Mesodermal cell (in vitro differentiated cells): ENCODE data around the gene ZNF79.

ENCODE experiments used
- H3K27ac ChIP-seq: 2 replicates; pipeline ENCODE4 v1.7.0; 2013; ENCODE audit warnings: mild to moderate bottlenecking, low read depth, low read length, moderate library complexity; ENCODE audit not compliant: severe bottlenecking
- H3K36me3 ChIP-seq: 2 replicates; pipeline ENCODE4 v1.7.1; 2013; ENCODE audit warnings: mild to moderate bottlenecking, low read length, moderate library complexity; ENCODE audit not compliant: control insufficient read depth, insufficient read depth
- H3K4me1 ChIP-seq: one replicate; pipeline ENCODE4 v1.7.1; 2013; ENCODE audit warnings: mild to moderate bottlenecking, low read length; ENCODE audit not compliant: insufficient read depth, control insufficient read depth, poor library complexity, severe bottlenecking
- H3K4me3 ChIP-seq: 2 replicates; pipeline ENCODE4 v1.7.0; 2013; ENCODE audit warnings: low read length, control low read depth, mild to moderate bottlenecking; ENCODE audit not compliant: insufficient read depth, poor library complexity, severe bottlenecking; ENCODE audit errors: extremely low read depth
- H3K9me3 ChIP-seq: 2 replicates; pipeline ENCODE4 v1.7.1; 2013; ENCODE audit warnings: mild to moderate bottlenecking, low read length, moderate library complexity; ENCODE audit not compliant: control insufficient read depth
- WGBS, 2 experiments: methylation state at CpG; one replicate each; pipeline ENCODE4 v1.1.5; 2013; ENCODE audit warnings: missing lambda C conversion rate in 2 of 2; ENCODE audit not compliant: insufficient coverage in 2 of 2; 5-methylcytosine and 5-hydroxymethylcytosine counted together

ZNF79 gene

GRCh38 chr9:127398715-127399400 is 25.3 kb upstream of the ZNF79 start:
- no peak overlapping the region for H3K27ac ChIP-seq
- no peaks in the 10 kb centered on the region for H3K9me3 ChIP-seq
- WGBS, 2 experiments = 92 to 97% methylated on average over 11 to 12 of the region's 13 CpGs
- H3K4me1 ChIP-seq = peaks cover 5% of the 10 kb centered on the region
- no peak overlapping the region for H3K4me3 ChIP-seq
- peaks cover 27% of the 10 kb centered on the region for H3K36me3 ChIP-seq

GRCh38 chr9:127399736-127400269 is 24.4 kb upstream of the ZNF79 start:
- Histone ChIP-seq H3K4me1 (peaks cover 5% of the 10 kb centered on the region), H3K27ac (no peak overlapping the region), H3K4me3 (no peak overlapping the region), H3K9me3 (no peaks in the 10 kb centered on the region), H3K36me3 (peaks cover 35% of the 10 kb centered on the region)
- 98% methylated on average over 11 of the region's 14 CpGs for WGBS, 2 experiments

GRCh38 chr9:127402401-127403090 is 21.6 kb upstream of the ZNF79 start:
- no peaks in the 10 kb centered on the region for H3K9me3 ChIP-seq
- WGBS, 2 experiments = 88 to 94% methylated on average over 13 to 16 of the region's 18 CpGs
- peaks cover 4% of the 10 kb centered on the region for H3K4me1 ChIP-seq
- no peak overlapping the region for H3K4me3 ChIP-seq
- no peak overlapping the region for H3K27ac ChIP-seq
- peaks cover 45% of the 10 kb centered on the region for H3K36me3 ChIP-seq

GRCh38 chr9:127403507-127404192 is 20.5 kb upstream of the ZNF79 start:
- Histone ChIP-seq H3K9me3 (no peaks in the 10 kb centered on the region), H3K4me3 (no peak overlapping the region), H3K4me1 (peaks cover 4% of the 10 kb centered on the region), H3K27ac (no peak overlapping the region), H3K36me3 (peaks cover 51% of the 10 kb centered on the region)
- 93% methylated on average over 18 to 21 of the region's 22 CpGs for WGBS, 2 experiments

GRCh38 chr9:127404631-127405030 is 19.6 kb upstream of the ZNF79 start:
- Histone ChIP-seq H3K4me1 (peaks cover 4% of the 10 kb centered on the region), H3K4me3 (no peak overlapping the region), H3K9me3 (no peaks in the 10 kb centered on the region), H3K36me3 (peaks cover 45% of the 10 kb centered on the region), H3K27ac (no peak overlapping the region)
- WGBS, 2 experiments = 95 to 96% methylated on average over 21 to 23 of the region's 23 CpGs

- Histone ChIP-seq H3K27ac (no peak overlapping the region), H3K9me3 (no peaks in the 10 kb centered on the region), H3K36me3 (peaks cover 39% of the 10 kb centered on the region), H3K4me3 (no peak overlapping the region), H3K4me1 (peaks cover 4% of the 10 kb centered on the region)
- WGBS, 2 experiments = 96% methylated on average over 20 of the region's 20 CpGs
Measured at GRCh38 chr9:127405344-127406125, 18.6 kb upstream of the ZNF79 start.

GRCh38 chr9:127406799-127407491 is 17.2 kb upstream of the ZNF79 start:
- Histone ChIP-seq H3K36me3 (peaks cover 30% of the 10 kb centered on the region), H3K9me3 (no peaks in the 10 kb centered on the region), H3K4me1 (peaks cover 4% of the 10 kb centered on the region), H3K4me3 (no peak overlapping the region), H3K27ac (peak overlapping the region; percentile 16)
- 82 to 88% methylated on average over 12 to 13 of the region's 13 CpGs for WGBS, 2 experiments

- no peak overlapping the region for H3K4me3 ChIP-seq
- H3K27ac ChIP-seq = no peak overlapping the region
- 86 to 98% methylated on average over 6 of the region's 6 CpGs for WGBS, 2 experiments
- no peaks in the 10 kb centered on the region for H3K9me3 ChIP-seq
- peaks cover 4% of the 10 kb centered on the region for H3K4me1 ChIP-seq
- peaks cover 27% of the 10 kb centered on the region for H3K36me3 ChIP-seq
Measured at GRCh38 chr9:127407492-127407843, 16.7 kb upstream of the ZNF79 start.

GRCh38 chr9:127411122-127411521 is 13.1 kb upstream of the ZNF79 start:
- Histone ChIP-seq H3K27ac (no peak overlapping the region), H3K4me3 (no peak overlapping the region), H3K36me3 (peaks cover 6% of the 10 kb centered on the region), H3K4me1 (peaks cover 13% of the 10 kb centered on the region), H3K9me3 (no peaks in the 10 kb centered on the region)
- WGBS, 2 experiments = 90 to 93% methylated on average over 3 of the region's 4 CpGs

GRCh38 chr9:127415141-127415540 is 9.0 kb upstream of the ZNF79 start:
- H3K27ac ChIP-seq = no peak overlapping the region

More at GRCh38 chr9:127415141-127415540, 9.0 kb upstream of the ZNF79 start:
- Histone ChIP-seq H3K4me3 (no peak overlapping the region), H3K4me1 (peaks cover 9% of the 10 kb centered on the region), H3K9me3 (no peaks in the 10 kb centered on the region), H3K36me3 (no peaks in the 10 kb centered on the region)
- 89 to 94% methylated on average over 4 of the region's 4 CpGs for whole genome bisulfite sequencing, 2 experiments
